GM21737 (cell line): ENCODE data around the gene SKA2.
A peak's percentile ranks its signal among the peaks of the same experiment; 100 is the strongest.
"Not testable (repeated sequence)": the region's sequence is repeated elsewhere in the genome, so short reads cannot be mapped to it uniquely, and the experiment has no call there.

ENCODE experiments used
- ATAC-seq: cut with Tn5 transposase; IDR thresholded peaks from one replicate; pipeline ENCODE4 v1.9.1; 2021; ENCODE audit warnings: mild to moderate bottlenecking, moderate library complexity; ENCODE audit not compliant: unreplicated experiment

SKA2 gene

GRCh38 chr17:59152925-59153324 is 2.1 kb downstream of the SKA2 start:
- ATAC-seq: no peak

GRCh38 chr17:59151591-59151990 is 3.4 kb downstream of the SKA2 start:
- no peak for ATAC-seq

DNA sequence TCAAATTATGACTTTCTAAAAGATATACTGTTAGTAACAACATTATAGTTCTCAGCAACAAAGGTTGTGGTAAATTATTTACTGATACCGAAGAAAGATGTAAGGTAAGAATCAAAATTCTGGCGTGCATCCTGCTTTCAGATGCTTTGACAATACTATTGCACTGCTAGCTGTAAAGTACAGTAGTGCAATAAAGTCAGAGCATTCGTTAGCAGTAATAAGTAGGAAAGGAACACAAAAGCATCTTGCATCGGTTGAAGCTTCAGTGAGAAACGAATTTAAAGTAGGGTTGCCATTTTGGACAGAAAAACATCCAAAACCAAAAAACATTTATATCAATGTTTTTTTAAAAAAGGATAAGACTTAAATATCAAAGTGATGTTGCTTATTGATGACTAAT is 4.0 kb downstream of the SKA2 start:
- no peak for ATAC-seq

GRCh38 chr17:59149841-59150511 is 5.0 kb downstream of the SKA2 start:
- no peak for ATAC-seq

- ATAC-seq: no peak
These were observed 5.9 kb downstream of the SKA2 start for GRCh38 chr17:59149051-59149450.

DNA sequence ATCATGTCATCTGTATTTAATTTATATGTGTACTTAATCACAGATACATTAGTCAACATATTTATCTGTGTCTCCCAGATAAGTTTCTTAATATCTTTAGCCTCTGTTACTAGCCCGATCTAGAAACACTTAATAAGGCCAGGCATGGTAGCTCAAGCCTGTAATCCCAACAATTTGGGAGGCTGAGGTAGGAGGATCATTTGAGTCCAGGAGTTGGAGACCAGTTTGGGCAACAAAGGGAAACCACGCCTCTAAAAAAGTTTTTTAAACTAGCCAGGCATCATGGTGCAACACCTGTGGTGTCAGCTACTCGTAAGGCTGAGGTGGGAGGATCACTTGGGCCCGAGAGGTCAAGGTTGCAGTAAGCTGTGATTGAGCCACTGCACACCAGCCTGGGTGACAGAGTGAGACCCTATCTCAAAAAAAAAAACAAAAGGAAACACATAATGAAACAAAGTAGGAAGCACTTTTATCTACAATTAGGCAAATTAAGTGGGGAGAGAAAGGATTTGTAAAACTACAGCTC is 9.4 kb downstream of the SKA2 start:
- ATAC-seq: no peak

DNA sequence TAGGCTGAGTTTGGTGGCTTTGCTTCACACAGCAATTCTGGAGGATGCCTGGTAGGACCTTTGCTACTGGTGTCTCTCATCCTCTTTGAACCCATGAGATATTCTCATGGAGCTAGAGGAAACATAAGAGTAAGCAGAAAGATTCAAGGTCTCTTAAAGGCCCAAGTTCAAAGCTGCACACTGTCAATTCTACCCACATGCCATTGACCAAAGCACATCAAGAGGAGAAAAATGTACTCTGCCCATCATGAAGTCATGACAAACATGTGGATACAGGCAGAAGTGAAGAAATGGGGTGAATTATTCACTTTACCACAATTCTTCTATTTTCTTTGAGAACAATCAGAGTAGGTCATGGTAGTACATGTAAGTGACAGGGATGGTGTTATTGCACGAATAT is 13.1 kb downstream of the SKA2 start:
- no peak for ATAC-seq

DNA sequence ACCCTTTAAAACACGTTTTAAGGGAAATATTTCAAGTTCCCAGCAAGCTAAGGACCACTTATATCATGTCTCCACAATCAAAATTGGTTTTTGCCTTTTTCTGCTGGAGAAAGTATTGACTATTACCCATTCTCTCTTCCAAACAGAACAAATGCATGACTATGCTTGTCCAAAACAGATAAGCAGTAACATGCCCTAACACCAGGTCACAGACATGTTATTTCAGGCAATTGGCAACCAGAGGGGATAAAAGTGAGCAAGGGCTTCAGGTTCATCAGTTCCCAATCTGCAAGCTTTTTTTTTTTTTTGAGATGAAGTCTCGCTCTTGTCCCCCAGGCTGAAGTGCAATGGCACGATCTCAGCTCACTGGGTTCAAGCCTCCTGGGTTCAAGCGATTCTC is 15.0 kb downstream of the SKA2 start:
- ATAC-seq: no peak

DNA sequence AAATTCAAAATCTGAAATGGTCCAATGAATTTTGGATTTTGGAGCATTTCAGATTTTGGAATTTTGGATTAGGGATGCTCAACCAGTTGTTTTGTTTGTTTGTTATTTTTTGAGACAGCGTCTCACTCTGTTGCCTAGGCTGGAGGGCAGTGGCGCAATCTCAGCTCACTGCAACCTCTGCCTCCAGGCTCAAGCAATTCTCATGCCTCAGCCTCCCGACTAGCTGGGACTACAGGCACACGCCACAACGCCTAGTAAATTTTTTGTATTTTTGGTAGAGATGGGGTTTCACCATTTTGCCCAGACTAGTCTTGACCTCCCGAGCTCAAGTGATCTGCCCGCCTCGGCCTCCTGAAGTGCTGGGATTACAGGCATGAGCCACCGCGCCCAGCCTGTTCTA is 16.6 kb downstream of the SKA2 start:
- ATAC-seq: not testable (repeated sequence)

- no peak for ATAC-seq
These were observed 23.9 kb downstream of the SKA2 start for GRCh38 chr17:59131131-59131530.

- ATAC-seq: no peak
These were observed 25.2 kb downstream of the SKA2 start for GRCh38 chr17:59129814-59130213.

DNA sequence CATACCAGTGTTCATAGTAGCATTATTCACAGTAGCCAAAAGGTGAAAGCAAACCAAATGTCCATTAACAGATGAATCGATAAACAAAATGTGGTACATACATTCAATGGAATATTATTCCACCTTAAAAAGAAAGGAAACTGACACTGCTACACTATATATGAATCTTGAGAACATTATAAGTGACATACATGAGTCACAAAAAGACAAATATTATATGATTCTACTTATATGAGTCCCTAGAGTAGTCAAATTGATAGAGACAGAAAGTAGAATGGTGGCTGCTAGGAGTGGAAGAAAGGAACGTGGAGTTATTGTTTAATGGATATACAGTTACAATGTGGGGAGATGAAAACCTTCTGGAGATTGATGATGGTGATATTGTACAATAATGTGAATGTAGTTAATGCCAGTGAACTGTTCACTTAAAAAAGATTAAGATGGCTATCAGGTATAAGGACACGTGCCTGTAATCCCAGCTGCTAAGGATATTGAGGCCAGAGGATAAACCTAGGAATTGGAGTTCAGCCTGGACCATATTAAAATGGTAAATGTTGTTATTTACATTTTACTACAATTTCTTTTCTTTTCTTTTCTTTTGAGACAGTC is 28.1 kb downstream of the SKA2 start:
- ATAC-seq: no peak

DNA sequence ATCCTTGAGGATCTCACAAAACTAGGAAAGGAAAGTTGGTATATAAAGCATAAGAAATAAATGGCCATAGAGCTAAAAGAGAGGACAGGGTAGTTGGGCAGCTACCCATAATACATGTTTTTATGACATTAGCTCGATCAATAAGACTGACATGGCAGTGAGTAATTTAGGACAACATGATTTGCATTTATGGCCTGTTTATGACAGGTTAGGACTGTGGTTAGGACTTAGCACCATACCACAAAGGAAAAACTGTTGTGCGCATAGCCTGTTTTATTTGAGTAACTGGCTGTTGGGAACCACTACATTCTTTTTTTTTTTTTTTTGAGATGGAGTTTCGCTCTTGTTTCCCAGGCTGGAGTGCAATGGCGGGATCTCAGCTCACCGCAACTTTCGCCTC is 30.3 kb downstream of the SKA2 start:
- ATAC-seq: no peak

DNA sequence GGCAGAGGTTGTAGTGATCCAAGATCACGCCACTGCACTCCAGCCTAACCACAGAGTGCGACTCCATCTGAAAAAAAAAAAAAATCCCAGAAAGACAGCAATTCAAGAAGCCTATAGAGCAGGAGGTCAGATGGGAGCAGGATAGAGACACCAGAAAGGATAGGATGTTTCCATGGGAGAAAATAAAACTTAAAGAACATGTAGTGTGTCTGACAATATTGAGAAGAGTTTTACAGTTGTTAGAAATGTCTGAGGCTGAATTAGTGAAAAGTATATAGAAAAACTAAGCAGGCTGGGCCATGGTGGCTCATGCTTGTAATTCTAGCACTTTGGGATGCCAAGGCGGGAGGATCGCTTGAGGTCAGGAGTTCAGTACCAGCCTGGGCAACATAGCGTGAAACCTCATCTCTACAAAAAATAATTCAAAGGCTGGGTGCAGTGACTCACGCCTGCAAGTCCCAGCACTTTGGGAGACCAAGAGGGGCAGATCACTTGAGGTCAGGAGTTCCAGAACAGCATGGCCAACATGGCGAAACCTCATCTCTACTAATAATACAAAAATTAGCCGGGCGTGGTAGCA is 33.0 kb downstream of the SKA2 start:
- no peak for ATAC-seq

- ATAC-seq: no peak
These were observed 39.5 kb downstream of the SKA2 start for GRCh38 chr17:59115474-59115873.

DNA sequence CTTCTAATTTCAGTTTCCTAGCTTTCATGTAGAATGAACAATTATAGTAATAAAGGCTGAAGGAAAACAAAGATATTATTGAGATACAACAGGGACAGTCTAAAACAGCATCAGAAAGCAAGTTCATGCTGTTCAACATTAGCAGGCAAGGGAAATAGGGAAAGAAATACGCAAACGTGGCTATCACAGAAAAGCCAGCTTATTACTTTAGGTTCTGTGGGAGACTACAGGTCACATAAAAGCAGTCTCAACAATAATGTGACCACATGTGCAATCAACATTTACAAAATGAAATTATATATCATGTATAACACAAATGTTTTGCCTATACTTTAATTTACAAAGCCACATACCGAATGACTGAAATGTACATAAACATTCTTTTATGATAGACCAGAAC is 43.4 kb downstream of the SKA2 start:
- ATAC-seq: no peak

GRCh38 chr17:59110973-59111372 is 44.0 kb downstream of the SKA2 start:
- ATAC-seq: no peak

DNA sequence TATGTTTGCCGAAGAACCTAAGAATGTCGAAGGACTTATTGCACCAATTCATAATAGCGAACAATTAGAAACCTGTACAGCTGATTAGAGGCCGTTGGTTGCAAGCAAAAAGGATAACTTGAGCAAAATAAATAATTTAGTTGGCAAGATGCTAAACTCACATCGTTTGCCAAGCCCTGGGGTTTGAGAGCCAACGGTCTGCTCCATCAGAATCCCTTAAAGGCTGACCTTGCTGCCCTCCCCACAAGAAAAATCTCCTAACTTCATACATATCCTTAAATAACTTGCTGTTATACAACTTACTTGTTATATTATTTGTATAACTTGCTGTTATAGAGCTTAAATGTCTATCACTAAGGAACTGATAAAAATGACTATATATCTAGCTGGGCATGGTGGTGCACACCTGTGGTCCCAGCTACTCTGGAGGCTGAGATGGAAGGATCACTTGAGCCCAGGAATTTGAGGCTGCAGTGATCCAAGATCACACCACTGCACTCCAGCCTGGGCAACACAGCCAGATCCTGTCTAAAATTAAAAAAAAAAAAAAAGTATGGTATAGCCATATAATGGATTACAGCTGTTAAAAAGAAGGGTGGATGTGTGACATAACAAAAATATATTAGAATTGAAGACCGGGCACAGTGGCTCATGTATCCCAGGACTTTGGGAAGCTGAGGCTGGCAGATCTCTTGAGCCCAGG is 46.4 kb downstream of the SKA2 start:
- no peak for ATAC-seq

GRCh38 chr17:59107306-59107670 is 47.7 kb downstream of the SKA2 start:
- no peak for ATAC-seq

DNA sequence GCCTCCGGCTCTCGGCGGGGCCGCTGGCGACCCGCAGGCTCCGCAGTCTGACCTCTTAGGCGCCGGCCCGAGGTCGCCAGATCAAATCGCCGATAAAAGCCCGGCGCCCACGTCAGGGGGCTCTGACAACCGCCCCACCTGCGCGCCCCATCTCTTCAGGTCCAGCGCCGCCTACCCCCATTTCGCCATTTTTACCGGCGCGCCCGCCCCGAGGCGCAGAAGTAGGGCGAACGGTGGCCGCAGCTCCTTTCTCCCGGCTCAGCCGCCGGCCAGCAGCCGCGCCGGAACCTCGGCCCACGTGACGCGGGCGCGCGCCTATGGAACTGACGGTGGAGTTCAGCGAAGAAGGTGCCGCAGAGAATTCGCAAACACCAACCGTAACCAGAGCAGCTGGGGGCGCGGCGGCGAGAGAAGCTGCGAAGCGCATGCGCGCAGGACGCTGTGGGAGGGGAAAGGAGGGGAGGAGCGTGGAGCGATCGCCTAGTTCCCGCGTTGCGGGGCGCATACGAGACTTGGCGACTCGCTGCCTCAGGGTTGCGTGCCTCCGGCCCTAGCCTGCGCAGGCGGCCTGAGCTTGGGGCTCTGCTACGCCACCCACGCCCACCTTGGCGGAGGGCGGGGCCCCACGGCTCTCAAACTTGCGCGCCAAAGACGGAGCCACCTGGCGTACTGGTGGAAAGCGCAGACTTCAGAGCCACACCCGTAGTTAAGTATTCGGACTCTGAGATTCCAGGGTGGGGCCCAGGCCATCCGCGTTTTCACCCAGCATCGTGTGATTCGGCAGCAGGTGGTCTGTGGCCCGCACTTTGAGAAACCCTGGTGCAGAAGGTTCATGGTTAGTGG is 48.3 kb downstream of the SKA2 start, which contains the start of gene TRIM37:
TRIM37 (minus strand) TSS at position 418 of the 843 bp plus-strand sequence. CDS start 419 bp downstream, outside the sequence.
- peak; percentile 91 for ATAC-seq
